GM12875 (cell line): ENCODE measurements around the gene PEX14.

Source experiments
- H3K4me3 ChIP-seq: one replicate; pipeline ENCODE4 v1.5.1; 2011; ENCODE audit warnings: low read depth, low read length, control low read depth
- CTCF ChIP-seq: IDR thresholded peaks from 2 replicates; pipeline ENCODE4 v1.5.1; 2011; ENCODE audit warnings: low read depth, mild to moderate bottlenecking, control low read depth, inconsistent platforms, low read length, moderate library complexity, borderline replicate concordance; ENCODE audit not compliant: insufficient read depth

The PEX14 gene

GRCh38 chr1:10593750-10594149 is 119.0 kb downstream of the PEX14 start:
- TF ChIP-seq CTCF: no peak
- no peak overlapping the region for H3K4me3 ChIP-seq

GRCh38 chr1:10594595-10595223 is 120.0 kb downstream of the PEX14 start:
- no peak for TF ChIP-seq CTCF
- H3K4me3 ChIP-seq: no peak overlapping the region

- no peak overlapping the region for H3K4me3 ChIP-seq
- no peak for TF ChIP-seq CTCF
These were observed 122.0 kb downstream of the PEX14 start for GRCh38 chr1:10596780-10597179.

GRCh38 chr1:10597492-10598388 is 123.0 kb downstream of the PEX14 start:
- no peak overlapping the region for H3K4me3 ChIP-seq

GRCh38 chr1:10598389-10598702 is 123.6 kb downstream of the PEX14 start:
- TF ChIP-seq CTCF: no peak
- H3K4me3 ChIP-seq: no peak overlapping the region

More at GRCh38 chr1:10597492-10598388, 123.0 kb downstream of the PEX14 start:
- no peak for TF ChIP-seq CTCF

- TF ChIP-seq CTCF: no peak
- H3K4me3 ChIP-seq: no peak overlapping the region
These were observed 124.6 kb downstream of the PEX14 start for GRCh38 chr1:10599194-10599861.
